ENCODE measurements around the gene NUP214. TPM values are rescaled to one million over a fixed set of nuclear protein-coding genes. Genes with fewer than 3 reads are reported as not detected.

NUP214 gene
- total and polyA plus RNA-seq, 2 of the 4 experiments (the other 2 are of a cell fraction), result 7.9 to 13.4 TPM

GRCh38 chr9:131240047-131240921 lies 114.9 kb downstream of the NUP214 start:
- Histone ChIP-seq H3K79me1 (ENCODE audit: low read depth in 1 of 2, low read length in 2 of 2) (no peaks in the 10 kb centered on the region), H2AK5ac (ENCODE audit: low read depth, low read length) (no peak overlapping the region), H4K20me1 (ENCODE audit: insufficient read depth, low read length) (no peaks in the 10 kb centered on the region), H3K23ac (ENCODE audit: low read depth, low read length) (no peak overlapping the region), H3K36me3 (ENCODE audit: control insufficient read depth, insufficient read depth, low read length) (peaks cover 5% of the 10 kb centered on the region), H3K4me2 (ENCODE audit: low read depth, low read length) (no peak overlapping the region), H4K5ac (ENCODE audit: low read depth, low read length) (no peak overlapping the region), H3K9me3 (ENCODE audit: control insufficient read depth, insufficient read depth, low read length) (no peaks in the 10 kb centered on the region), H3K56ac (ENCODE audit: extremely low read depth, insufficient read depth, low read length) (no peak overlapping the region), H3K14ac (replicated peaks; ENCODE audit: low read depth, low read length) (no peak overlapping the region), H2AFZ (replicated peaks; ENCODE audit: low read length, poor library complexity) (no peak overlapping the region), H3K18ac (ENCODE audit: low read depth, low read length) (no peak overlapping the region), H4K8ac (ENCODE audit: low read depth in 2 of 2, low read length in 2 of 2) (no peak overlapping the region), H3K4ac (ENCODE audit: low read depth, low read length) (no peak overlapping the region), H2AK9ac (replicated peaks; ENCODE audit: low read depth, low read length, poor library complexity) (no peak overlapping the region), H3K9ac (ENCODE audit: low read depth, low read length) (no peak overlapping the region), H2BK20ac (ENCODE audit: low read depth, low read length) (no peak overlapping the region), H3K4me3 (ENCODE audit: insufficient read depth, low read depth, low read length) (no peak overlapping the region), H3K4me1 (ENCODE audit: control insufficient read depth, insufficient read depth, low read length) (peaks cover 7% of the 10 kb centered on the region), H2BK15ac (ENCODE audit: low read depth, low read length) (no peak overlapping the region), H3K27ac (ENCODE audit: insufficient read depth, low read length) (no peak overlapping the region), H3K27me3 (ENCODE audit: control insufficient read depth, insufficient read depth, low read length) (no peaks in the 10 kb centered on the region), H4K91ac (ENCODE audit: insufficient read depth, low read depth, low read length) (no peak overlapping the region), H2BK5ac (ENCODE audit: low read depth, low read length, poor library complexity, severe bottlenecking) (no peak overlapping the region), H3K9me1 (ENCODE audit: insufficient read depth, low read length) (no peaks in the 10 kb centered on the region; the same call in 1 of the 2 replicates), H2BK120ac (ENCODE audit: low read depth, low read length) (no peak overlapping the region)
- no TSS peak for BruUV-seq (replicated peaks)
- in situ Hi-C loops (cut with MboI; ENCODE audit: low sequenced_read_pairs) (no loop called here), intact Hi-C loops (cut with micrococcal nuclease) (no loop called here), dilution Hi-C loops (cut with HindIII; ENCODE audit: low sequenced_read_pairs, unreplicated experiment) (no loop called here)
- DNase-seq, result no peak
- ATAC-seq (ENCODE audit: low read depth), result no peak
- POLR2A ChIA-PET (ENCODE audit: unreplicated experiment), result no interaction called here
- WGBS, 2 experiments (ENCODE audit: extremely low coverage in 2 of 2, insufficient read length in 1 of 2), result 88% methylated on average over 5 of the region's 22 CpGs; no CpG with 5 or more reads in 1 of the 2 experiments
- CTCF ChIA-PET, result no interaction called here
- TF ChIP-seq RCOR1 (IDR thresholded peaks at IDR 0.05; ENCODE audit: insufficient replicate concordance, low read length), result no peak
- TF ChIP-seq RFX5 (IDR thresholded peaks at IDR 0.05; ENCODE audit: low read depth, low read length), result no peak
- TF ChIP-seq RAD21 (IDR thresholded peaks at IDR 0.05; ENCODE audit: low read length), result no peak
- TF ChIP-seq SMC3 (IDR thresholded peaks at IDR 0.05; ENCODE audit: low read depth, low read length), result no peak
- TF ChIP-seq ELK1 (IDR thresholded peaks at IDR 0.05; ENCODE audit: borderline replicate concordance, low read depth, low read length), result no peak
- TF ChIP-seq CHD1 (IDR thresholded peaks at IDR 0.05; ENCODE audit: low read depth, low read length), result no peak
- TF ChIP-seq NFE2L2 (IDR thresholded peaks at IDR 0.05; ENCODE audit: low read depth, low read length), result no peak
- TF ChIP-seq MAFK (IDR thresholded peaks at IDR 0.05; ENCODE audit: low read depth, low read length), result no peak
